NT2/D1 (cell line): ENCODE measurements around the gene INO80.

Experiments
- YY1 ChIP-seq: IDR thresholded peaks from 2 replicates; pipeline ENCODE4 v1.6.1; 2011; ENCODE audit not compliant: insufficient read length, insufficient read depth
- ZNF274 ChIP-seq: IDR thresholded peaks from 2 replicates; pipeline ENCODE4 v1.6.1; 2011; ENCODE audit warnings: mild to moderate bottlenecking, low read depth, low read length

DNA sequence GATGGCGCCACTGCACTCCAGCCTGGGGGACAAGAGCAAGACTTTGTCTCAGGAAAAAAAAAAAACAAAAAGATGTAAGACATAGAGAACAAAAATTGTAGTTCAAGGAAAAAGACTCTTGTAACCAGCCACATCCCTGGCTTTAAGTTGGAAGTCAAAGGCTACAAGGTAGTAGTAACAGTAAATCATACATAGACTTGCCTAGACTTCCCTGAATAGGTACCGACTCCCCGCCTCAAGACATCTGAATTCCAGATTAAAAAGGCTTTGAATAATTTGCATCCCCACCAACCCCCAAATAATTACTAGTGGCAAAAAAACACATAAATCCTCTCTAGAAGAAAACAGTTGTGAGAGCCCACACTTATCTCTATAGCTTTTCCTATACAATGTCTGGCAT is 55.6 kb downstream of the INO80 start:
- no peak for TF ChIP-seq ZNF274
- TF ChIP-seq YY1: no peak
